GM23338 (cell line): ENCODE data around the gene PNPLA8. TPM values are rescaled to one million over a fixed set of nuclear protein-coding genes. Genes with fewer than 3 reads are reported as not detected.

Experiments
- ATAC-seq: fragments of 200-7000 bp; cut with Tn5 transposase; 3 replicates; pipeline ENCODE4 v1.9.1; 2020
- DNase-seq: peaks from one replicate; pipeline ENCODE4 v3.0.0-alpha.2; 2015; ENCODE audit warnings: low spot score
- H2AFZ ChIP-seq: fragments of 200-600 bp; sonication (generic); 2 replicates; pipeline ENCODE4 v1.8.0; 2016; ENCODE audit warnings: antibody characterized with exemption, mild to moderate bottlenecking, moderate library complexity
- H3F3A ChIP-seq: fragments of 200-600 bp; sonication (generic); replicated peaks from 2 replicates; pipeline ENCODE4 v1.8.0; 2017; ENCODE audit warnings: antibody characterized with exemption, mixed run types, low read depth
- H3K27ac ChIP-seq: fragments of 200-600 bp; sonication (generic); 2 replicates; pipeline ENCODE4 v1.6.1; 2016; ENCODE audit warnings: low read depth
- H3K27me3 ChIP-seq: fragments of 200-600 bp; sonication (generic); 2 replicates; pipeline ENCODE4 v1.8.0; 2016; ENCODE audit warnings: mild to moderate bottlenecking, mixed run types, moderate library complexity; ENCODE audit not compliant: insufficient read depth
- H3K36me3 ChIP-seq: fragments of 200-600 bp; sonication (generic); 2 replicates; pipeline ENCODE4 v1.8.0; 2016; ENCODE audit warnings: mild to moderate bottlenecking; ENCODE audit not compliant: insufficient read depth
- H3K4me1 ChIP-seq: fragments of 200-600 bp; sonication (generic); 2 replicates; pipeline ENCODE4 v1.8.0; 2016; ENCODE audit warnings: mild to moderate bottlenecking, moderate library complexity; ENCODE audit not compliant: insufficient read depth
- H3K4me2 ChIP-seq: fragments of 200-600 bp; sonication (generic); 2 replicates; pipeline ENCODE4 v1.7.1; 2017; ENCODE audit warnings: mixed run types
- H3K4me3 ChIP-seq: fragments of 200-600 bp; sonication (generic); 2 replicates; pipeline ENCODE4 v1.6.1; 2016; ENCODE audit warnings: mixed run types
- H3K79me2 ChIP-seq: fragments of 200-600 bp; sonication (generic); replicated peaks from 2 replicates; pipeline ENCODE4 v1.8.0; 2017; ENCODE audit warnings: mild to moderate bottlenecking; ENCODE audit not compliant: insufficient read depth
- H3K9me2 ChIP-seq: fragments of 200-600 bp; sonication (generic); 2 replicates; pipeline ENCODE4 v1.8.0; 2017; ENCODE audit not compliant: insufficient read depth
- H4K20me1 ChIP-seq: fragments of 200-600 bp; sonication (generic); replicated peaks from 2 replicates; pipeline ENCODE4 v1.8.0; 2017; ENCODE audit warnings: mild to moderate bottlenecking; ENCODE audit not compliant: insufficient read depth
- H3K27ac Mint-ChIP-seq: 2 replicates; pipeline ENCODE4 v1.8.0; 2020; ENCODE audit warnings: inconsistent platforms, mild to moderate bottlenecking, moderate library complexity, mixed read lengths
- H3K27me3 Mint-ChIP-seq: 3 replicates; pipeline ENCODE4 v1.8.0; 2022; ENCODE audit warnings: low read depth, mild to moderate bottlenecking, moderate library complexity, mixed read lengths, inconsistent platforms; ENCODE audit not compliant: insufficient read depth, poor library complexity
- H3K36me3 Mint-ChIP-seq: 3 replicates; pipeline ENCODE4 v1.8.0; 2021; ENCODE audit warnings: low read depth, mild to moderate bottlenecking, inconsistent platforms, moderate library complexity, mixed read lengths
- H3K4me1 Mint-ChIP-seq: 3 replicates; pipeline ENCODE4 v1.8.0; 2020; ENCODE audit warnings: mild to moderate bottlenecking, inconsistent platforms, mixed read lengths
- H3K4me3 Mint-ChIP-seq: 3 replicates; pipeline ENCODE4 v1.8.0; 2021; ENCODE audit warnings: moderate library complexity, mild to moderate bottlenecking, inconsistent platforms, mixed read lengths
- H3K9me3 Mint-ChIP-seq: 3 replicates; pipeline ENCODE4 v1.8.0; 2020; ENCODE audit warnings: moderate library complexity, mild to moderate bottlenecking, inconsistent platforms, mixed read lengths
- CREB1 ChIP-seq: fragments of 250-450 bp; sonication (Bioruptor Pico); IDR thresholded peaks from 2 replicates; pipeline ENCODE4 v1.5.0; 2020; ENCODE audit warnings: low read depth, mild to moderate bottlenecking, moderate library complexity
- ETS1 ChIP-seq: IDR thresholded peaks from 2 replicates; pipeline ENCODE4 v1.6.1; 2016; ENCODE audit warnings: antibody characterized with exemption
- EZH2 ChIP-seq: fragments of 200-600 bp; sonication (generic); IDR thresholded peaks from one replicate; pipeline ENCODE4 v1.8.0; 2017; ENCODE audit warnings: antibody characterized with exemption, mild to moderate bottlenecking, low read depth; ENCODE audit not compliant: unreplicated experiment
- EZH2phosphoT487 ChIP-seq: fragments of 200-600 bp; sonication (generic); IDR thresholded peaks from one replicate; pipeline ENCODE4 v1.8.1; 2018; ENCODE audit warnings: antibody characterized with exemption; ENCODE audit not compliant: unreplicated experiment
- JUNB ChIP-seq: IDR thresholded peaks from one replicate; pipeline ENCODE4 v1.6.1; 2016; ENCODE audit warnings: antibody characterized with exemption; ENCODE audit not compliant: unreplicated experiment
- NANOG ChIP-seq: IDR thresholded peaks from 2 replicates; pipeline ENCODE4 v1.6.1; 2016; ENCODE audit warnings: antibody characterized with exemption, borderline replicate concordance
- POLR2AphosphoS5 ChIP-seq: IDR thresholded peaks from 2 replicates; pipeline ENCODE4 v1.6.1; 2016; ENCODE audit warnings: antibody characterized with exemption, low read depth
- ZNF331 ChIP-seq: fragments of 250-450 bp; sonication (Bioruptor Pico); IDR thresholded peaks from 2 replicates; pipeline ENCODE4 v1.5.0; 2020; ENCODE audit warnings: low read depth, mild to moderate bottlenecking, moderate library complexity
- ZNF462 ChIP-seq: fragments of 250-450 bp; sonication (Bioruptor Pico); IDR thresholded peaks from 2 replicates; pipeline ENCODE4 v1.5.0; 2020; ENCODE audit warnings: mild to moderate bottlenecking, moderate library complexity
- polyA plus RNA-seq: library from polyadenylated mRNA; unstranded; fragments of >200 nt; fragmentation: Nextera tagmentation; extraction: Ambion mirVana; gene quantifications from 2 replicates; pipeline ENCODE4 v1.2.1, GENCODE V29; 2016
- total RNA-seq: library from RNA; depleted of rRNA; stranded (reverse); fragments of >200 nt; shearing (Covaris generic); gene quantifications from 2 replicates; pipeline ENCODE4 v1.2.3, GENCODE V29; 2014
- TF ChIP-seq, protein P1 (sequence below), 2 experiments: fragments of 200-600 bp in 1 of 2; sonication (generic) in 1 of 2; conservative IDR thresholded peaks; 2 replicates each; pipeline versions ENCODE4 v1.5.1 to v1.6.1; 2016 to 2017; ENCODE audit warnings: antibody characterized with exemption in 2 of 2, low read depth in 2 of 2, mild to moderate bottlenecking in 2 of 2, moderate library complexity in 1 of 2

The PNPLA8 gene
- total and polyA plus RNA-seq, 2 experiments from 2014 or later = 12.5 to 13.6 TPM

DNA sequence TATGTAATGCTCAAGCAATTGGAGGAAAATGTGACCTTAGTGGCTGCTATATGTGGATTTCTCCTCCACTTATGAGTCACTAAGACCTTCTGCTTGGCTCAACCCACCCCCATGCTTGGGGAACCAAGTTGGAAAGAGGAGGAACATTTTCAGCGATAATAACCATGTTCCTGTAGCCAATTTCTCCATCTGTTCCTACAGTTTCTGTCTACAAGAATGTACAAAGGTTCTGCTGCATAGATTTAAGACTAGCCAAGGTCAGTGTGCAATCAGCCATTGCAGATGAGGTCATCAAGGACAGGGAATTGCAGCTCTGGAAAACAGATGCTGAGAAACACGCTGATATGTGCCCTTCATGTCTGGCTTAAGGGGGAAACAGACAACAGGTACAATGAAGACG, 64.1 kb downstream of the PNPLA8 start:
- Histone ChIP-seq H3K27ac (no peak overlapping the region), H3K79me2 (no peaks in the 10 kb centered on the region), H3K4me1 (peaks cover 5% of the 10 kb centered on the region; the same call in 1 of the 2 replicates), H3K9me2 (no peaks in the 10 kb centered on the region), H4K20me1 (no peaks in the 10 kb centered on the region), H3K27me3 (peaks cover 22% of the 10 kb centered on the region), H2AFZ (no peak overlapping the region), H3K4me2 (no peak overlapping the region), H3K36me3 (no peaks in the 10 kb centered on the region), H3K4me3 (no peak overlapping the region), H3F3A (0 out of 2 replicates have a peak, but pooled peaks cover under 1% of the 10 kb centered on the region)
- ATAC-seq = no peak
- Mint-ChIP-seq H3K9me3 (no peaks in the 10 kb centered on the region), H3K27ac (no peak overlapping the region), H3K27me3 (peaks cover 20% of the 10 kb centered on the region), H3K36me3 (no peaks in the 10 kb centered on the region; the same call in 2 of the 3 replicates), H3K4me3 (no peak overlapping the region), H3K4me1 (peaks cover 17% of the 10 kb centered on the region)
- no peak for DNase-seq
- TF ChIP-seq EZH2phosphoT487 (no peak), NANOG (no peak), JUNB (no peak), ETS1 (no peak), ZNF331 (CRISPR knock-in tag) (no peak), EZH2 (no peak), POLR2AphosphoS5 (no peak), ZNF462 (CRISPR knock-in tag) (no peak), CREB1 (CRISPR knock-in tag) (no peak)
- TF ChIP-seq, protein P1, sequence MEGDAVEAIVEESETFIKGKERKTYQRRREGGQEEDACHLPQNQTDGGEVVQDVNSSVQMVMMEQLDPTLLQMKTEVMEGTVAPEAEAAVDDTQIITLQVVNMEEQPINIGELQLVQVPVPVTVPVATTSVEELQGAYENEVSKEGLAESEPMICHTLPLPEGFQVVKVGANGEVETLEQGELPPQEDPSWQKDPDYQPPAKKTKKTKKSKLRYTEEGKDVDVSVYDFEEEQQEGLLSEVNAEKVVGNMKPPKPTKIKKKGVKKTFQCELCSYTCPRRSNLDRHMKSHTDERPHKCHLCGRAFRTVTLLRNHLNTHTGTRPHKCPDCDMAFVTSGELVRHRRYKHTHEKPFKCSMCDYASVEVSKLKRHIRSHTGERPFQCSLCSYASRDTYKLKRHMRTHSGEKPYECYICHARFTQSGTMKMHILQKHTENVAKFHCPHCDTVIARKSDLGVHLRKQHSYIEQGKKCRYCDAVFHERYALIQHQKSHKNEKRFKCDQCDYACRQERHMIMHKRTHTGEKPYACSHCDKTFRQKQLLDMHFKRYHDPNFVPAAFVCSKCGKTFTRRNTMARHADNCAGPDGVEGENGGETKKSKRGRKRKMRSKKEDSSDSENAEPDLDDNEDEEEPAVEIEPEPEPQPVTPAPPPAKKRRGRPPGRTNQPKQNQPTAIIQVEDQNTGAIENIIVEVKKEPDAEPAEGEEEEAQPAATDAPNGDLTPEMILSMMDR (conservative IDR thresholded peaks at IDR 0.05; ENCODE audit: low read depth in 2 of 2) = no peak
